ENCODE data around the gene PRDM1.

PRDM1 gene

GRCh38 chr6:106124437-106125430 lies 38.6 kb downstream of the PRDM1 start:
- H3K4me3 ChIP-seq (ENCODE audit: low read depth, low read length): no peak overlapping the region
- DNase-seq (ENCODE audit: low read depth): no peak
- no peak for TF ChIP-seq CTCF (IDR thresholded peaks at IDR 0.05; ENCODE audit: low read depth, low read length, missing control alignments)

GRCh38 chr6:106125925-106126435 lies 39.8 kb downstream of the PRDM1 start:
- H3K4me3 ChIP-seq (ENCODE audit: low read depth, low read length): no peak overlapping the region; the same call in 1 of the 2 replicates
- TF ChIP-seq CTCF (IDR thresholded peaks at IDR 0.05; ENCODE audit: low read depth, low read length, missing control alignments): no peak
- peak; percentile 68 for DNase-seq (ENCODE audit: low read depth)

GRCh38 chr6:106126482-106126881 lies 40.3 kb downstream of the PRDM1 start:
- H3K4me3 ChIP-seq (ENCODE audit: low read depth, low read length): no peak overlapping the region; the same call in 1 of the 2 replicates
- no peak for TF ChIP-seq CTCF (IDR thresholded peaks at IDR 0.05; ENCODE audit: low read depth, low read length, missing control alignments)
- DNase-seq (ENCODE audit: low read depth): no peak

GRCh38 chr6:106128981-106129781 lies 43.0 kb downstream of the PRDM1 start:
- DNase-seq (ENCODE audit: low read depth): no peak
- TF ChIP-seq CTCF (IDR thresholded peaks at IDR 0.05; ENCODE audit: low read depth, low read length, missing control alignments): no peak
- no peak overlapping the region for H3K4me3 ChIP-seq (ENCODE audit: low read depth, low read length)

GRCh38 chr6:106132153-106132698 lies 46.1 kb downstream of the PRDM1 start:
- DNase-seq (ENCODE audit: low read depth): no peak
- no peak overlapping the region for H3K4me3 ChIP-seq (ENCODE audit: low read depth, low read length)
- no peak for TF ChIP-seq CTCF (IDR thresholded peaks at IDR 0.05; ENCODE audit: low read depth, low read length, missing control alignments)

- TF ChIP-seq CTCF (IDR thresholded peaks at IDR 0.05; ENCODE audit: low read depth, low read length, missing control alignments): no peak
- no peak overlapping the region for H3K4me3 ChIP-seq (ENCODE audit: low read depth, low read length)
- DNase-seq (ENCODE audit: low read depth): no peak
Observed at GRCh38 chr6:106133040-106133439, 46.9 kb downstream of the PRDM1 start.
